ENCODE data around the gene KCNQ1OT1.

The KCNQ1OT1 gene

GRCh38 chr11:2566223-2567025, 133.4 kb downstream of the KCNQ1OT1 start:
- no peak for DNase-seq

- DNase-seq: no peak
These were observed 134.2 kb downstream of the KCNQ1OT1 start for GRCh38 chr11:2565447-2566222.

DNA sequence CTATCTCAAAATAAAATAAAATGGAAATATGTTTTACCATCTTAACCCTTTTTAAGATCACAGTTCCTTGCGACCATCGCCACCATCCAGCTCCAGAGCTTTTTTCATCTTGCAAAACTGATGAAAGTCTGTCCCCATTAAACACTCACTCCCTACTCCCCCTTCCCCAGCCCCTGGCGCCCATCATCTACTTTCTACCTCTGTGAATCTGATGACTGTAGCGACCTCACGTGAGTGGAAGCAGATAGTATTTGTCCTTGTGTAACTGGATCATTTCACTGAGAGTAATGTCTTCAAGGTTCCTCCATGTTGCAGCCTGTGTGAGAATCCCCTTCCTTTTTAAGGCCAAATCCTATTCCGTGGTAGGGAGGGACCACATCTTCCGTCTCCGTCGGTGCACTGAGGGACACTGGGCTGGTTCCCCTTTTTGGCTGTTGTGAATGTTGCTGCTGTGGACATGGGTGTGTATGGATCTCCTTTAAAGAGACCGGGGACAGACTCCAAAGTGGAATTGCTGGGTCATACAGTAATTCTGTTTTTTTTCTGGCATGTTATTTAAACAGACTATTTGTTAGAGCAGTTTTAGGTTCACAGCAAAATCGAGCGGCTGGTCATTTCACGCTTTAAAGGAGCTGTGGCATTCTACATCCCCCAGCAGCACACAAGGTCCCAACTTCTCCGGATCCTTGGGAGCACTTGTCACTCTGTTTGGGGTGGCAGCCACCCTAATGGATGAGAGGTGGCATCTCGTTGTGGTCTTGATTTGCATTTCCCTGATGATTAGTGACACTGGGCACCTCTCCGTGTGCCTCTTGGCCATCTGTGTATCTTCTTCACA, 135.0 kb downstream of the KCNQ1OT1 start:
- no peak for DNase-seq

DNA sequence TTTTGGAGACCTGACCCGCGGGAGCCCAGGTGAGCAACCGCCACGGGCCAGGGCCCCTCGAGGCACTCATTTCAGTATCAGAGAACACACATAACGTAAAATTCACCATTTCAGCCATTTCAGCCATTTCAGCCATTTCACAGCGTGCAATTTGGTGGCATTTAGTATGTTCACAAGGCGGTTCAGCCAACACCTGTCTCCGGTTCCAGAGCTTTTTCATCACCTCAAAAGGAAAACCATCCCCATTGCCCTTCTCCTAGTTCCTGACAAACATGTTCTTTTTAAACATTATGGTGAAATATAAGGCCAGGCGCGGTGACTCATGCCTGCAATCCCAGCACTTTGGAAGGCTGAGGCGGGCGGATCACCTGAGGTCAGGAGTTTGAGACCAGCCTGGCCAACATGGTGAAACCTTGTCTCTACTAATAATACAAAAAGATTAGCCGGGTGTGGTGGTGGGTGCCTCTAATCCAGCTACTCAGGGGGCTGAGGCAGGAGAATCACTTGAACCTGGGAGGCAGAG, 135.7 kb downstream of the KCNQ1OT1 start:
- DNase-seq: no peak

- DNase-seq: no peak
These were observed 136.4 kb downstream of the KCNQ1OT1 start for GRCh38 chr11:2563213-2564007.

GRCh38 chr11:2562890-2563212, 136.9 kb downstream of the KCNQ1OT1 start:
- DNase-seq: no peak

- DNase-seq: no peak
These were observed 137.9 kb downstream of the KCNQ1OT1 start for GRCh38 chr11:2561696-2562581.

- DNase-seq: no peak
These were observed 140.1 kb downstream of the KCNQ1OT1 start for GRCh38 chr11:2559527-2560311.

- DNase-seq: no peak
These were observed 140.8 kb downstream of the KCNQ1OT1 start for GRCh38 chr11:2558861-2559526.

GRCh38 chr11:2558397-2558796, 141.4 kb downstream of the KCNQ1OT1 start:
- no peak for DNase-seq

Measured in RPMI8226 (cell line).